H1 (cell line): Measurements from ENCODE around the gene CYP2S1. TPM values are rescaled to one million over a fixed set of nuclear protein-coding genes. Genes with fewer than 3 reads are reported as not detected.

ENCODE experiments used
- CTCF ChIA-PET: fragments of 300-600 bp; sonication (Branson Sonifier 250); formaldehyde crosslinking; loops from one replicate; lab custom pipeline; 2021; ENCODE audit not compliant: partially characterized antibody; lab: Charles Lee
- POLR2A ChIA-PET: fragments of 300-600 bp; sonication (Branson Sonifier 250); formaldehyde crosslinking; loops from one replicate; lab custom pipeline; 2021; ENCODE audit warnings: inconsistent platforms; ENCODE audit not compliant: partially characterized antibody; lab: Charles Lee
- DNase-seq, 2 experiments: peaks; one replicate each; pipeline versions ENCODE4 v3.0.0 to v3.0.0-alpha.2; 2010 to 2022; ENCODE audit warnings: low spot score in 2 of 2, low read depth in 1 of 2, mixed read lengths in 1 of 2
- FAIRE-seq: peaks from 2 replicates; lab custom pipeline; 2011; peaks lifted over from hg19 to GRCh38; lab: Jason Lieb, UNC
- H2AFZ ChIP-seq: 2 replicates; pipeline ENCODE4 v1.8.1; 2012; ENCODE audit warnings: low read length, inconsistent platforms
- H2AK5ac ChIP-seq: 2 replicates; pipeline ENCODE4 v1.6.1; 2013; ENCODE audit warnings: low read depth, low read length
- H2BK120ac ChIP-seq: replicated peaks from 2 replicates; pipeline ENCODE3; 2013; ENCODE audit warnings: low read depth, low read length, inconsistent platforms
- H2BK12ac ChIP-seq: 2 replicates; pipeline ENCODE4 v1.6.1; 2013; ENCODE audit warnings: low read depth, low read length
- H2BK15ac ChIP-seq: 2 replicates; pipeline ENCODE4 v1.6.1; 2013; ENCODE audit warnings: low read length
- H2BK20ac ChIP-seq: 2 replicates; pipeline ENCODE4 v1.6.1; 2013; ENCODE audit warnings: low read length
- H2BK5ac ChIP-seq: 2 replicates; pipeline ENCODE4 v1.6.1; 2013; ENCODE audit warnings: low read depth, low read length
- H3K14ac ChIP-seq: 2 replicates; pipeline ENCODE4 v1.6.1; 2013; ENCODE audit warnings: inconsistent platforms; ENCODE audit not compliant: insufficient read length
- H3K18ac ChIP-seq: 2 replicates; pipeline ENCODE4 v1.6.1; 2013; ENCODE audit warnings: low read length; ENCODE audit errors: extremely low read depth
- H3K23ac ChIP-seq: 2 replicates; pipeline ENCODE4 v1.6.1; 2013; ENCODE audit warnings: inconsistent platforms; ENCODE audit not compliant: insufficient read length
- H3K23me2 ChIP-seq: 2 replicates; pipeline ENCODE4 v1.6.1; 2013; ENCODE audit warnings: low read depth, low read length
- H3K27ac ChIP-seq: 2 replicates; pipeline ENCODE4 v1.6.1; 2011; ENCODE audit warnings: low read depth, low read length, inconsistent platforms
- H3K27me3 ChIP-seq, 4 experiments: replicated peaks in 1 of 4; 1 replicate in 1 of 4; 2 replicates in 3 of 4; pipeline versions ENCODE4 v1.6.1 to v1.8.1; 2011 to 2013; ENCODE audit warnings: low read length in 3 of 4, mild to moderate bottlenecking in 3 of 4, inconsistent platforms in 2 of 4, mixed read lengths in 2 of 4, moderate library complexity in 1 of 4; ENCODE audit not compliant: control insufficient read depth in 3 of 4, insufficient read depth in 3 of 4; ENCODE audit errors: extremely low read depth in 1 of 4
- H3K36me3 ChIP-seq, 4 experiments: 2 replicates each; pipeline versions ENCODE4 v1.6.1 to v1.8.1; 2011 to 2013; ENCODE audit warnings: mild to moderate bottlenecking in 4 of 4, low read length in 3 of 4, moderate library complexity in 2 of 4, control low read depth in 1 of 4, inconsistent platforms in 1 of 4; ENCODE audit not compliant: insufficient read depth in 4 of 4, control insufficient read depth in 2 of 4
- H3K4ac ChIP-seq: replicated peaks from 2 replicates; pipeline ENCODE3; 2013; ENCODE audit warnings: low read length, low read depth, mixed read lengths, inconsistent platforms; ENCODE audit not compliant: insufficient read length
- H3K4me1 ChIP-seq, 4 experiments: replicated peaks in 1 of 4; 1 replicate in 1 of 4; 2 replicates in 3 of 4; pipeline versions ENCODE4 v1.6.1 to v1.8.1; 2011 to 2013; ENCODE audit warnings: low read length in 3 of 4, inconsistent platforms in 2 of 4, mixed read lengths in 1 of 4; ENCODE audit not compliant: insufficient read depth in 4 of 4, control insufficient read depth in 3 of 4
- H3K4me2 ChIP-seq, 2 experiments: 2 replicates each; pipeline versions ENCODE4 v1.6.1 to v1.8.1; 2011 to 2013; ENCODE audit warnings: low read depth in 2 of 2, low read length in 2 of 2, control low read depth in 1 of 2, inconsistent platforms in 1 of 2, mild to moderate bottlenecking in 1 of 2; ENCODE audit not compliant: insufficient read depth in 1 of 2
- H3K4me3 ChIP-seq, 4 experiments: fragments of 200-600, 300-600 bp in 1 of 4; sonication (generic), shearing (Covaris generic), sonication (Bioruptor Twin) in 1 of 4; 2 replicates each; pipeline versions ENCODE4 v1.5.1 to v1.8.1; 2011 to 2016; ENCODE audit warnings: low read length in 4 of 4, low read depth in 3 of 4, control low read depth in 2 of 4, inconsistent platforms in 2 of 4, mild to moderate bottlenecking in 2 of 4, mixed read lengths in 1 of 4, moderate library complexity in 1 of 4; ENCODE audit not compliant: insufficient read depth in 2 of 4; ENCODE audit errors: extremely low read depth in 1 of 4
- H3K56ac ChIP-seq: replicated peaks from 2 replicates; pipeline ENCODE3; 2013; ENCODE audit warnings: low read depth, mild to moderate bottlenecking, mixed read lengths, low read length, inconsistent platforms; ENCODE audit not compliant: insufficient read length
- H3K79me1 ChIP-seq: 2 replicates; pipeline ENCODE4 v1.6.1; 2013; ENCODE audit warnings: low read depth, low read length, control low read depth
- H3K79me2 ChIP-seq, 2 experiments: 2 replicates each; pipeline versions ENCODE4 v1.6.1 to v1.8.1; 2012 to 2013; ENCODE audit warnings: low read length in 2 of 2, mild to moderate bottlenecking in 2 of 2, inconsistent platforms in 1 of 2; ENCODE audit not compliant: insufficient read depth in 2 of 2, control insufficient read depth in 1 of 2
- H3K9ac ChIP-seq, 4 experiments: replicated peaks in 1 of 4; 1 replicate in 1 of 4; 2 replicates in 3 of 4; pipeline versions ENCODE4 v1.6.1 to v1.8.1; 2011 to 2013; ENCODE audit warnings: low read depth in 3 of 4, low read length in 3 of 4, control low read depth in 2 of 4, mild to moderate bottlenecking in 2 of 4, moderate library complexity in 2 of 4, inconsistent platforms in 1 of 4; ENCODE audit errors: extremely low read depth in 1 of 4
- H3K9me3 ChIP-seq, 2 experiments: 2 replicates each; pipeline versions ENCODE4 v1.6.1 to v1.8.1; 2012 to 2013; ENCODE audit warnings: mild to moderate bottlenecking in 2 of 2, moderate library complexity in 2 of 2, control low read depth in 1 of 2, inconsistent platforms in 1 of 2, low read depth in 1 of 2, low read length in 1 of 2, mixed read lengths in 1 of 2; ENCODE audit not compliant: insufficient read depth in 2 of 2
- H4K20me1 ChIP-seq, 2 experiments: replicated peaks in 1 of 2; 2 replicates each; pipeline versions ENCODE3 to v1.8.1; 2011 to 2013; ENCODE audit warnings: inconsistent platforms in 2 of 2, low read length in 2 of 2, mild to moderate bottlenecking in 1 of 2; ENCODE audit not compliant: insufficient read depth in 2 of 2, control insufficient read depth in 1 of 2
- H4K5ac ChIP-seq: 2 replicates; pipeline ENCODE4 v1.6.1; 2013; ENCODE audit warnings: low read length, low read depth, mixed read lengths, inconsistent platforms; ENCODE audit not compliant: insufficient read length
- H4K8ac ChIP-seq: 2 replicates; pipeline ENCODE4 v1.8.0; 2013; ENCODE audit warnings: mild to moderate bottlenecking, moderate library complexity, low read length, inconsistent platforms; ENCODE audit not compliant: insufficient read depth; ENCODE audit errors: extremely low read depth
- H4K91ac ChIP-seq: replicated peaks from 2 replicates; pipeline ENCODE3; 2013; ENCODE audit warnings: low read length, mixed read lengths, inconsistent platforms; ENCODE audit not compliant: insufficient read length
- BCL11A ChIP-seq, 2 experiments: IDR thresholded peaks; one replicate each; pipeline ENCODE4 v1.6.1; 2011; ENCODE audit warnings: low read depth in 2 of 2, low read length in 2 of 2, mild to moderate bottlenecking in 2 of 2
- CHD1 ChIP-seq: IDR thresholded peaks from 2 replicates; pipeline ENCODE4 v1.6.1; 2012; ENCODE audit warnings: low read depth, low read length, improper control_type of control experiment
- CTCF ChIP-seq, 3 experiments: IDR thresholded peaks; 1 replicate in 2 of 3; 2 replicates in 1 of 3; pipeline versions ENCODE4 v1.5.1 to v1.6.1; 2011; ENCODE audit warnings: low read length in 3 of 3, mild to moderate bottlenecking in 3 of 3, inconsistent platforms in 2 of 3, low read depth in 1 of 3, moderate library complexity in 1 of 3; ENCODE audit not compliant: insufficient read depth in 1 of 3; ENCODE audit errors: control extremely low read depth in 1 of 3
- FOSL1 ChIP-seq: IDR thresholded peaks from 2 replicates; pipeline ENCODE4 v1.6.1; 2011; ENCODE audit warnings: mild to moderate bottlenecking, low read depth, low read length, moderate library complexity; ENCODE audit not compliant: insufficient read depth
- KDM4A ChIP-seq: IDR thresholded peaks from one replicate; pipeline ENCODE4 v1.7.1; 2012; ENCODE audit warnings: low read depth, mild to moderate bottlenecking, moderate library complexity, low read length, inconsistent platforms; ENCODE audit not compliant: severe bottlenecking
- RXRA ChIP-seq: IDR thresholded peaks from 2 replicates; pipeline ENCODE4 v1.6.1; 2011; ENCODE audit warnings: low read depth, mild to moderate bottlenecking, low read length, moderate library complexity; ENCODE audit not compliant: insufficient read depth
- SIN3A ChIP-seq, 2 experiments: IDR thresholded peaks in 1 of 2; conservative IDR thresholded peaks in 1 of 2; 2 replicates each; pipeline ENCODE4 v1.6.1; 2011 to 2012; ENCODE audit warnings: low read length in 2 of 2, improper control_type of control experiment in 1 of 2, low read depth in 1 of 2, mild to moderate bottlenecking in 1 of 2
- SP4 ChIP-seq: IDR thresholded peaks from 2 replicates; pipeline ENCODE4 v1.6.1; 2012; ENCODE audit warnings: low read length, inconsistent platforms
- SUZ12 ChIP-seq: fragments of 200-600 bp; sonication (generic); IDR thresholded peaks from 2 replicates; pipeline ENCODE4 v1.6.1; 2012; ENCODE audit warnings: mild to moderate bottlenecking, inconsistent platforms, low read length, moderate library complexity, mixed read lengths
- WGBS, 2 experiments: shearing (Covaris generic) in 1 of 2; methylation state at CpG; one replicate each; pipeline versions ENCODE4 v1.1.6 to v1.1.7; 2013 to 2015; ENCODE audit warnings: low lambda C conversion rate in 2 of 2, mixed read lengths in 2 of 2, inconsistent platforms in 1 of 2, low coverage in 1 of 2, missing lambda C conversion rate in 1 of 2; ENCODE audit not compliant: insufficient replicate concordance in 2 of 2, insufficient coverage in 1 of 2, insufficient read length in 1 of 2; ENCODE audit errors: extremely low coverage in 1 of 2, missing lambda C conversion rate in 1 of 2; 5-methylcytosine and 5-hydroxymethylcytosine counted together
- polyA plus RNA-seq, 7 experiments: library from polyadenylated mRNA; depleted of rRNA in 3 of 7; stranded (reverse) in 5 of 7; unstranded in 2 of 7; fragments of >200 nt in 5 of 7; fragments of 200-250 nt in 2 of 7; gene quantifications; 1 replicate in 5 of 7; 2 replicates in 1 of 7; 4 replicates in 1 of 7; pipeline versions ENCODE4 v1.2.1 to v1.2.3, GENCODE V29; 2011 to 2013; ENCODE audit warnings: missing spikeins in 2 of 7, mixed read lengths in 2 of 7
- total RNA-seq: library from RNA; stranded (reverse); fragmentation: NEBNext Ultra II Directional; extraction: Animal tissue kit (Norgen Biotek cat#: 25700); gene quantifications from 2 replicates; pipeline ENCODE4 v1.2.1, GENCODE V29; 2021
- TF ChIP-seq, protein P1 (sequence below): IDR thresholded peaks from 2 replicates; pipeline ENCODE4 v1.6.1; 2011; ENCODE audit warnings: low read depth, mild to moderate bottlenecking, low read length; ENCODE audit not compliant: insufficient read depth

CYP2S1 gene
- total and polyA plus RNA-seq, 2 of the 8 experiments (the other 6 are each of a cell fraction or from before 2014, with no cell fraction given): 97.9 to 245 TPM

GRCh38 chr19:41206456-41206855 is 13.4 kb downstream of the CYP2S1 start:
- H3K14ac ChIP-seq: no peak overlapping the region
- no peak overlapping the region for H3K27ac ChIP-seq
- no peaks in the 10 kb centered on the region for H3K23me2 ChIP-seq
- H2BK20ac ChIP-seq: no peak overlapping the region
- H2AK5ac ChIP-seq: no peak overlapping the region
- FAIRE-seq: no peak
- no peak overlapping the region for H2BK12ac ChIP-seq
- H2AFZ ChIP-seq: no peak overlapping the region
- H3K9me3 ChIP-seq: no peaks in the 10 kb centered on the region
- no peak overlapping the region for H3K9ac ChIP-seq
- no peak overlapping the region for H3K23ac ChIP-seq
- H3K4me2 ChIP-seq: no peak overlapping the region
- no peak overlapping the region for H2BK120ac ChIP-seq
- peaks cover 26 to 60% (median 43%) of the 10 kb centered on the region in 4 experiments for H3K36me3 ChIP-seq
- ChIA-PET CTCF (interaction anchor here (0.6 to 8.2 kb wide), 9 partner anchors 12 to 678 kb away, joined by 3 to 89 read pairs (median 3); partner anchors contain the start of gene HNRNPUL1), POLR2A (interaction anchor here (0.8 to 6.9 kb wide), 7 partner anchors 12 to 102 kb away, joined by 3 to 67 read pairs (median 6); partner anchors contain the start of genes AXL and HNRNPUL1)
- no peak overlapping the region for H3K18ac ChIP-seq
- H2BK15ac ChIP-seq: no peak overlapping the region
- H4K5ac ChIP-seq: no peak overlapping the region
- peaks cover 3 to 17% of the 10 kb centered on the region in 2 experiments for H4K20me1 ChIP-seq
- H3K4ac ChIP-seq: no peak overlapping the region
- H4K8ac ChIP-seq: 0 out of 2 replicates have a peak overlapping the region, but pooled peaks have one; percentile 35
- H3K4me1 ChIP-seq: no peaks in the 10 kb centered on the region
- no peak overlapping the region for H3K4me3 ChIP-seq
- no peak overlapping the region for H2BK5ac ChIP-seq
- H4K91ac ChIP-seq: no peak overlapping the region
- no peaks in the 10 kb centered on the region for H3K27me3 ChIP-seq
- no peaks in the 10 kb centered on the region for H3K79me2 ChIP-seq
- H3K79me1 ChIP-seq: no peaks in the 10 kb centered on the region
- H3K56ac ChIP-seq: no peak overlapping the region
- DNase-seq: no peak
- 98% methylated on average over 9 of the region's 9 CpGs; no CpG with 5 or more reads in 1 of the 2 experiments for WGBS, 2 experiments
- TF ChIP-seq FOSL1: no peak
- no peak for TF ChIP-seq CHD1
- TF ChIP-seq CTCF (IDR thresholded peaks at IDR 0.05; ENCODE audit: control extremely low read depth in 1 of 3, insufficient read depth in 1 of 3, low read depth in 1 of 3, low read length in 3 of 3): no peak
- TF ChIP-seq RXRA: no peak
- TF ChIP-seq SUZ12: no peak
- no peak for TF ChIP-seq BCL11A (IDR thresholded peaks at IDR 0.05; ENCODE audit: low read depth in 2 of 2, low read length in 2 of 2)
- TF ChIP-seq, protein P1, sequence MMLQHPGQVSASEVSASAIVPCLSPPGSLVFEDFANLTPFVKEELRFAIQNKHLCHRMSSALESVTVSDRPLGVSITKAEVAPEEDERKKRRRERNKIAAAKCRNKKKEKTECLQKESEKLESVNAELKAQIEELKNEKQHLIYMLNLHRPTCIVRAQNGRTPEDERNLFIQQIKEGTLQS: no peak
- TF ChIP-seq KDM4A: no peak
- TF ChIP-seq SP4: no peak
- TF ChIP-seq SIN3A (conservative IDR thresholded peaks at IDR 0.05 in 1 of 2, IDR thresholded peaks at IDR 0.05 in 1 of 2; ENCODE audit: low read depth in 1 of 2, low read length in 2 of 2): no peak
